CD14-positive monocyte (primary cell): Measurements from ENCODE around the gene FGF2. TPM values are rescaled to one million over a fixed set of nuclear protein-coding genes. Genes with fewer than 3 reads are reported as not detected.

Source experiments
- DNase-seq, 3 donors: peaks; one replicate each; pipeline ENCODE4 v3.0.0-alpha.2; 2011 to 2022
- H2AFZ ChIP-seq: 2 replicates; pipeline ENCODE4 v1.6.0; 2012; ENCODE audit warnings: mild to moderate bottlenecking, low read depth, low read length, inconsistent platforms; ENCODE audit not compliant: insufficient read depth, poor library complexity, severe bottlenecking
- H3K27ac ChIP-seq, 2 donors: 1 replicate in 1 of 2; 2 replicates in 1 of 2; pipeline ENCODE4 v1.5.1; 2012 to 2013; ENCODE audit warnings: low read length in 2 of 2, control low read depth in 1 of 2, inconsistent platforms in 1 of 2, low read depth in 1 of 2, mild to moderate bottlenecking in 1 of 2
- H3K27me3 ChIP-seq, 2 donors: one replicate each; pipeline versions ENCODE4 v1.6.0 to v1.6.1; 2011 to 2013; ENCODE audit warnings: low read length in 2 of 2; ENCODE audit not compliant: control insufficient read depth in 2 of 2, insufficient read depth in 2 of 2
- H3K36me3 ChIP-seq, 2 donors: replicated peaks in 1 of 2; 1 replicate in 1 of 2; 2 replicates in 1 of 2; pipeline versions ENCODE4 v1.5.1 to v1.6.1; 2012 to 2013; ENCODE audit warnings: low read length in 2 of 2, control low read depth in 1 of 2, inconsistent platforms in 1 of 2, mild to moderate bottlenecking in 1 of 2; ENCODE audit not compliant: insufficient read depth in 2 of 2, control insufficient read depth in 1 of 2
- H3K4me1 ChIP-seq, 2 donors: 1 replicate in 1 of 2; 2 replicates in 1 of 2; pipeline versions ENCODE4 v1.5.1 to v1.6.1; 2012 to 2013; ENCODE audit warnings: low read length in 2 of 2, control low read depth in 1 of 2, inconsistent platforms in 1 of 2, mild to moderate bottlenecking in 1 of 2, moderate library complexity in 1 of 2; ENCODE audit not compliant: insufficient read depth in 2 of 2, control insufficient read depth in 1 of 2
- H3K4me2 ChIP-seq: replicated peaks from 2 replicates; pipeline ENCODE3; 2012; ENCODE audit warnings: low read length, moderate library complexity, mild to moderate bottlenecking; ENCODE audit not compliant: poor library complexity, severe bottlenecking; ENCODE audit errors: extremely low read depth
- H3K4me3 ChIP-seq, 3 experiments: fragments of 200-600 bp in 1 of 3; sonication (generic) in 1 of 3; replicated peaks in 1 of 3; 1 replicate in 2 of 3; 2 replicates in 1 of 3; pipeline ENCODE4 v1.5.1; 2011 to 2013; ENCODE audit warnings: low read length in 3 of 3, mild to moderate bottlenecking in 3 of 3, control low read depth in 2 of 3, low read depth in 2 of 3, inconsistent platforms in 1 of 3, moderate library complexity in 1 of 3
- H3K79me2 ChIP-seq: 2 replicates; pipeline ENCODE4 v1.6.0; 2012; ENCODE audit warnings: mild to moderate bottlenecking, control low read depth, inconsistent platforms, low read length, moderate library complexity; ENCODE audit not compliant: insufficient read depth
- H3K9ac ChIP-seq: 2 replicates; pipeline ENCODE4 v1.6.0; 2017; ENCODE audit warnings: low read length, mild to moderate bottlenecking; ENCODE audit not compliant: insufficient read depth, poor library complexity, severe bottlenecking
- H3K9me3 ChIP-seq, 2 donors: replicated peaks in 1 of 2; 1 replicate in 1 of 2; 2 replicates in 1 of 2; pipeline versions ENCODE4 v1.5.1 to v1.6.1; 2012 to 2013; ENCODE audit warnings: low read length in 2 of 2, control low read depth in 1 of 2; ENCODE audit not compliant: control insufficient read depth in 1 of 2, insufficient read depth in 1 of 2
- H4K20me1 ChIP-seq: 2 replicates; pipeline ENCODE4 v1.6.0; 2012; ENCODE audit warnings: mild to moderate bottlenecking, low read length, control low read depth, moderate library complexity; ENCODE audit not compliant: insufficient read depth
- H3K27ac Mint-ChIP-seq, 7 donors: one replicate each; pipeline ENCODE4 v1.8.0; 2020; ENCODE audit warnings: mild to moderate bottlenecking in 7 of 7, mixed read lengths in 7 of 7, moderate library complexity in 6 of 7, inconsistent platforms in 2 of 7
- H3K27me3 Mint-ChIP-seq, 3 donors: one replicate each; pipeline ENCODE4 v1.8.0; 2021 to 2022; ENCODE audit warnings: low read depth in 3 of 3, mild to moderate bottlenecking in 3 of 3, mixed read lengths in 3 of 3, moderate library complexity in 3 of 3, inconsistent platforms in 1 of 3
- H3K36me3 Mint-ChIP-seq, 2 donors: one replicate each; pipeline ENCODE4 v1.8.0; 2020; ENCODE audit warnings: mixed read lengths in 2 of 2, inconsistent platforms in 1 of 2, mild to moderate bottlenecking in 1 of 2
- H3K4me1 Mint-ChIP-seq: one replicate; pipeline ENCODE4 v1.8.0; 2020; ENCODE audit warnings: mild to moderate bottlenecking, mixed read lengths
- H3K4me3 Mint-ChIP-seq, 2 donors: one replicate each; pipeline ENCODE4 v1.8.0; 2020; ENCODE audit warnings: mild to moderate bottlenecking in 2 of 2, mixed read lengths in 2 of 2, moderate library complexity in 1 of 2
- H3K9me3 Mint-ChIP-seq, 7 donors: one replicate each; pipeline ENCODE4 v1.8.0; 2020 to 2022; ENCODE audit warnings: mixed read lengths in 7 of 7, mild to moderate bottlenecking in 6 of 7, moderate library complexity in 6 of 7, inconsistent platforms in 2 of 7
- CTCF ChIP-seq: fragments of 200-600 bp; IDR thresholded peaks from one replicate; pipeline ENCODE4 v1.8.0; 2022; ENCODE audit warnings: antibody characterized with exemption, mild to moderate bottlenecking
- WGBS: methylation state at CpG from one replicate; pipeline ENCODE4 v1.1.5; 2013; ENCODE audit warnings: missing lambda C conversion rate; ENCODE audit not compliant: insufficient coverage; 5-methylcytosine and 5-hydroxymethylcytosine counted together
- intact Hi-C, 2 donors: fragments of 100-400 bp; cut with micrococcal nuclease; formaldehyde crosslinking; loops; one replicate each; pipeline versions ENCODE4 v1.15.0 to v1.15.1; 2023
- polyA plus RNA-seq, 3 donors: library from polyadenylated mRNA; depleted of rRNA in 1 of 3; unstranded in 2 of 3; stranded (reverse) in 1 of 3; fragments of 300-500 nt in 2 of 3; fragments of >200 nt in 1 of 3; fragmentation: Illumina TruSeq in 2 of 3; gene quantifications; 1 replicate in 2 of 3; 2 replicates in 1 of 3; pipeline ENCODE4 v1.2.3, GENCODE V29; 2012 to 2021

The FGF2 gene
- polyA plus RNA-seq, 3 donors, result not detected

DNA sequence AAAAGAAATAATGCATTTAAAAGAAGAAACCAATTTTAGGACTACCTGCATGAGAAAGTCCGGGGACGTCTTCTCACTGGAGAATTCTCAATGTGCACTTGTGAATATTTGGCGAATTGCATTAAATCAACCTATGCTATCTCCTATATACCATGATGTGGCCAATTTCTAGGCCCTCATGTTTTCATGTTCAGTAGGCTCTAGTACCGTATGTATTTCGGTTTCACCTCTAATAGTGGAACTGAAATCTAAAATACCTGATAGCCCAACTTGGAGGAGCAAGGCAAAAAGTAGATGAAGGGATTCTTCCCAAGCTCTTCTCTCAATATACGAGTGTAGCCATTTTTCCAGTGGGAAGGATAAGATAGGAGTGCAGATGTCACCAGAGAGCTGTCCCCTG, 11.4 kb upstream of the FGF2 start:
- Histone ChIP-seq H3K9ac (no peak overlapping the region), H3K4me3 (no peak overlapping the region), H2AFZ (no peak overlapping the region), H3K4me1 (no peaks in the 10 kb centered on the region), H3K27me3 (peaks cover 0 to 2% of the 10 kb centered on the region in 2 donors), H3K9me3 (no peaks in the 10 kb centered on the region), H3K36me3 (no peaks in the 10 kb centered on the region), H3K4me2 (no peak overlapping the region), H4K20me1 (no peaks in the 10 kb centered on the region), H3K79me2 (no peaks in the 10 kb centered on the region), H3K27ac (no peak overlapping the region)
- Mint-ChIP-seq H3K4me3 (no peak overlapping the region), H3K27me3 (peaks cover 4 to 17% (median 4%) of the 10 kb centered on the region in 3 donors), H3K27ac (no peak overlapping the region), H3K9me3 (peaks cover 0 to 10% (median 4%) of the 10 kb centered on the region in 7 donors), H3K4me1 (no peaks in the 10 kb centered on the region), H3K36me3 (no peaks in the 10 kb centered on the region)
- intact Hi-C loops, result no loop called here
- TF ChIP-seq CTCF, result no peak
- DNase-seq, result no peak
- WGBS, result 100% methylated on average over 4 of the region's 6 CpGs

GRCh38 chr4:122816476-122816875, 10.2 kb upstream of the FGF2 start:
- Mint-ChIP-seq H3K36me3 (no peaks in the 10 kb centered on the region), H3K27ac (no peak overlapping the region), H3K27me3 (peaks cover 7 to 24% (median 11%) of the 10 kb centered on the region in 3 donors), H3K9me3 (peaks cover 0 to 5% (median 0%) of the 10 kb centered on the region in 7 donors), H3K4me1 (no peaks in the 10 kb centered on the region), H3K4me3 (no peak overlapping the region)
- DNase-seq, result no peak
- H3K4me3 ChIP-seq, result no peak overlapping the region
- no peaks in the 10 kb centered on the region for H4K20me1 ChIP-seq
- no peak overlapping the region for H3K4me2 ChIP-seq
- TF ChIP-seq CTCF, result no peak
- H2AFZ ChIP-seq, result no peak overlapping the region
- H3K4me1 ChIP-seq, result no peaks in the 10 kb centered on the region
- H3K9me3 ChIP-seq, result no peaks in the 10 kb centered on the region
- no peaks in the 10 kb centered on the region for H3K79me2 ChIP-seq
- intact Hi-C loops, result no loop called here
- peaks cover 1 to 3% of the 10 kb centered on the region in 2 donors for H3K27me3 ChIP-seq
- H3K9ac ChIP-seq, result no peak overlapping the region
- H3K27ac ChIP-seq, result no peak overlapping the region
- WGBS, result no CpG with 5 or more reads among the region's 4 CpGs
- H3K36me3 ChIP-seq, result no peaks in the 10 kb centered on the region
